Mesenchymal stem cell (in vitro differentiated cells and primary cell): Measurements from ENCODE around the gene RHBDL3. TPM values are rescaled to one million over a fixed set of nuclear protein-coding genes. Genes with fewer than 3 reads are reported as not detected.

Source experiments
- DNase-seq: peaks from one replicate; pipeline ENCODE4 v3.0.0-alpha.2; 2013
- H2AFZ ChIP-seq: one replicate; pipeline ENCODE4 v1.6.1; 2013; ENCODE audit warnings: low read depth, mild to moderate bottlenecking, control low read depth, inconsistent platforms, low read length, moderate library complexity
- H2AK5ac ChIP-seq: 2 replicates; pipeline ENCODE4 v1.6.1; 2013; ENCODE audit warnings: low read length, moderate library complexity, mild to moderate bottlenecking, inconsistent platforms; ENCODE audit not compliant: severe bottlenecking
- H2BK120ac ChIP-seq: one replicate; pipeline ENCODE4 v1.6.1; 2013; ENCODE audit warnings: low read depth, mild to moderate bottlenecking, inconsistent platforms, low read length, moderate library complexity
- H2BK12ac ChIP-seq, 2 experiments: one replicate each; pipeline ENCODE4 v1.6.1; 2013; ENCODE audit warnings: inconsistent platforms in 2 of 2, low read length in 2 of 2, mild to moderate bottlenecking in 2 of 2, moderate library complexity in 2 of 2, control low read depth in 1 of 2
- H2BK15ac ChIP-seq: one replicate; pipeline ENCODE4 v1.6.1; 2013; ENCODE audit warnings: mild to moderate bottlenecking, low read depth, inconsistent platforms; ENCODE audit not compliant: poor library complexity, severe bottlenecking
- H2BK5ac ChIP-seq: 2 replicates; pipeline ENCODE4 v1.6.1; 2013; ENCODE audit warnings: low read depth, mild to moderate bottlenecking, low read length, control low read depth, inconsistent platforms; ENCODE audit not compliant: poor library complexity, severe bottlenecking
- H3K14ac ChIP-seq, 2 experiments: one replicate each; pipeline ENCODE4 v1.6.1; 2013; ENCODE audit warnings: inconsistent platforms in 2 of 2, low read length in 2 of 2, control low read depth in 1 of 2, mild to moderate bottlenecking in 1 of 2, moderate library complexity in 1 of 2
- H3K18ac ChIP-seq, 2 experiments: one replicate each; pipeline ENCODE4 v1.6.1; 2013; ENCODE audit warnings: inconsistent platforms in 2 of 2, low read length in 2 of 2, control low read depth in 1 of 2, low read depth in 1 of 2, mild to moderate bottlenecking in 1 of 2
- H3K23ac ChIP-seq, 2 experiments: one replicate each; pipeline ENCODE4 v1.6.1; 2013; ENCODE audit warnings: inconsistent platforms in 2 of 2, low read length in 2 of 2, mild to moderate bottlenecking in 2 of 2, moderate library complexity in 2 of 2, control low read depth in 1 of 2
- H3K27ac ChIP-seq: 2 replicates; pipeline ENCODE4 v1.5.1; 2013; ENCODE audit warnings: mild to moderate bottlenecking, moderate library complexity, low read length, control low read depth, inconsistent platforms; ENCODE audit not compliant: poor library complexity, severe bottlenecking
- H3K27me3 ChIP-seq, 2 experiments: 2 replicates each; pipeline versions ENCODE4 v1.6.1 to v1.7.0; 2013; ENCODE audit warnings: low read length in 2 of 2, mild to moderate bottlenecking in 2 of 2, moderate library complexity in 2 of 2, control low read depth in 1 of 2, inconsistent platforms in 1 of 2; ENCODE audit not compliant: control insufficient read depth in 1 of 2, insufficient read depth in 1 of 2
- H3K36me3 ChIP-seq, 2 experiments: 2 replicates each; pipeline versions ENCODE4 v1.6.1 to v1.7.0; 2013; ENCODE audit warnings: low read length in 2 of 2, control low read depth in 1 of 2, inconsistent platforms in 1 of 2, low read depth in 1 of 2, mild to moderate bottlenecking in 1 of 2; ENCODE audit not compliant: insufficient read depth in 2 of 2, control insufficient read depth in 1 of 2
- H3K4ac ChIP-seq, 2 experiments: one replicate each; pipeline ENCODE4 v1.6.1; 2013; ENCODE audit warnings: inconsistent platforms in 2 of 2, low read length in 2 of 2, mild to moderate bottlenecking in 2 of 2, moderate library complexity in 2 of 2, control low read depth in 1 of 2, low read depth in 1 of 2
- H3K4me1 ChIP-seq: 2 replicates; pipeline ENCODE4 v1.6.1; 2013; ENCODE audit warnings: low read depth, low read length, control low read depth; ENCODE audit not compliant: control insufficient read depth, insufficient read depth
- H3K4me2 ChIP-seq: 2 replicates; pipeline ENCODE4 v1.6.1; 2013; ENCODE audit warnings: low read length, mild to moderate bottlenecking, inconsistent platforms; ENCODE audit not compliant: poor library complexity, severe bottlenecking
- H3K4me3 ChIP-seq, 2 experiments: 2 replicates each; pipeline versions ENCODE4 v1.5.1 to v1.7.0; 2013; ENCODE audit warnings: low read length in 2 of 2, mild to moderate bottlenecking in 2 of 2, control low read depth in 1 of 2, low read depth in 1 of 2; ENCODE audit not compliant: insufficient read depth in 1 of 2
- H3K79me1 ChIP-seq: replicated peaks from 2 replicates; pipeline ENCODE4 v1.6.1; 2013; ENCODE audit warnings: mild to moderate bottlenecking, control low read depth, low read length, inconsistent platforms; ENCODE audit not compliant: poor library complexity, severe bottlenecking
- H3K9ac ChIP-seq: 2 replicates; pipeline ENCODE4 v1.7.0; 2013; ENCODE audit warnings: mild to moderate bottlenecking, low read length, moderate library complexity
- H3K9me3 ChIP-seq: 2 replicates; pipeline ENCODE4 v1.7.0; 2013; ENCODE audit warnings: mild to moderate bottlenecking, low read length; ENCODE audit not compliant: control insufficient read depth
- H4K8ac ChIP-seq: one replicate; pipeline ENCODE4 v1.6.1; 2013; ENCODE audit warnings: inconsistent platforms, mild to moderate bottlenecking, low read length, moderate library complexity
- H4K91ac ChIP-seq: one replicate; pipeline ENCODE4 v1.6.1; 2013; ENCODE audit warnings: mild to moderate bottlenecking, low read length, inconsistent platforms
- WGBS: methylation state at CpG from one replicate; pipeline ENCODE4 v1.1.7; 2013; ENCODE audit warnings: mixed read lengths; 5-methylcytosine and 5-hydroxymethylcytosine counted together
- small RNA-seq: library from polyadenylated mRNA; stranded (forward); fragments of <200 nt; extraction: miRNeasy Mini kit (QIAGEN cat#:217004); gene quantifications from one replicate; pipeline ENCODE3, GENCODE V24; 2013; ENCODE audit warnings: low read depth

Gene RHBDL3

DNA sequence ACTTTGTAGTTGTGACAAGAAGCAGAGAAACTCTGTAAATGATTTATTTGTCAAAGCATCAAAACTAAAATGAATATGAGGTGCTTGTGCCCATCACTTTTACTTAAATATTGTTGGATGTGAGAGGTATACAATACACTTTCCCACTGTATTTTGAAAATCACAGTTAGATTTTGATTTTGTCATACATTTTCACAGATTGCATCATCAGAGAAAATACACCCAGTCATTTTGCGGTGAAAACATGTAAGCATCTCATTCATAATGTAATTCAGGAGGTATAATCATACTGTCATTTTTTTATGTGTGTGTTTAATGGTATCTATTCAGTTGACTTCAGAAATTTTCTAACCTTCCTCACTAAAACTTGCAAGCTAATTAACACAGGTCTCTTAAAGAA, 95.6 kb downstream of the RHBDL3 start:
- H3K14ac ChIP-seq = no peak overlapping the region
- H3K79me1 ChIP-seq = peaks cover 5% of the 10 kb centered on the region
- no CpG with 5 or more reads among the region's 1 CpG for WGBS
- no peak overlapping the region for H2AK5ac ChIP-seq
- no peak overlapping the region for H4K8ac ChIP-seq
- DNase-seq = no peak
- no peak overlapping the region for H3K4me2 ChIP-seq
- H2BK120ac ChIP-seq = no peak overlapping the region
- H2BK12ac ChIP-seq = no peak overlapping the region
- peaks cover 48 to 93% of the 10 kb centered on the region in 2 experiments for H3K36me3 ChIP-seq
- no peak overlapping the region for H3K18ac ChIP-seq
- no peaks in the 10 kb centered on the region for H3K27me3 ChIP-seq
- no peak overlapping the region for H3K4ac ChIP-seq
- H3K4me1 ChIP-seq = peaks cover 1% of the 10 kb centered on the region
- no peak overlapping the region for H2AFZ ChIP-seq
- no peaks in the 10 kb centered on the region for H3K9me3 ChIP-seq
- H4K91ac ChIP-seq = no peak overlapping the region
- H3K4me3 ChIP-seq = no peak overlapping the region
- H3K23ac ChIP-seq = no peak overlapping the region
- H2BK15ac ChIP-seq = no peak overlapping the region
- no peak overlapping the region for H2BK5ac ChIP-seq
- no peak overlapping the region for H3K27ac ChIP-seq
- H3K9ac ChIP-seq = no peak overlapping the region

DNA sequence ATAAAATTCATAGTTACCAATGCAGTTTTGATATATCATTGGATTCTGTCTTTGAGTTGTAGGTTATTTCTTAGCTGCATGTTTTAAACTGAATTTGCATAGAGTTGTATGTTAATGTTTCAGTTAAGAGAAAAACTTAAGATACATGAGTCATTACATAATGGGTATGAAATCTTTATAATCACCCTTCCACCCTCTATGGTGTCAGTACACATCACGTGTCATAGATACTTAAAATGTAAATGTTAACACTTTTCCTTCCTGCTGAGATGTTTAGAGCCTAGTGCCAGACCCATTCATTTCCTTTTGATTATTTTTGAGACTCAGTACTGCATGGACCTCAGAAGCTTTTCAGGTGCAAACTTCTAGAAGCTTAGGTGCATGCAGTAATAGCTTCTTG, 104.8 kb downstream of the RHBDL3 start:
- no peak overlapping the region for H3K23ac ChIP-seq
- H3K9me3 ChIP-seq = no peaks in the 10 kb centered on the region
- H3K27ac ChIP-seq = no peak overlapping the region
- no peaks in the 10 kb centered on the region for H3K4me1 ChIP-seq
- H3K18ac ChIP-seq = no peak overlapping the region
- no peak overlapping the region for H4K8ac ChIP-seq
- no peak overlapping the region for H2BK15ac ChIP-seq
- H3K4me3 ChIP-seq = no peak overlapping the region
- H3K4ac ChIP-seq = no peak overlapping the region
- no peaks in the 10 kb centered on the region for H3K27me3 ChIP-seq
- no peak overlapping the region for H3K14ac ChIP-seq
- H3K9ac ChIP-seq = no peak overlapping the region
- H3K79me1 ChIP-seq = peaks cover 9% of the 10 kb centered on the region
- no peak overlapping the region for H2AK5ac ChIP-seq
- no peak overlapping the region for H2BK12ac ChIP-seq
- no peak overlapping the region for H4K91ac ChIP-seq
- H2BK120ac ChIP-seq = no peak overlapping the region
- DNase-seq = no peak
- 100% methylated on average over 1 of the region's 1 CpG for whole genome bisulfite sequencing
- H2BK5ac ChIP-seq = no peak overlapping the region
- H2AFZ ChIP-seq = no peak overlapping the region
- H3K4me2 ChIP-seq = no peak overlapping the region
- H3K36me3 ChIP-seq = peaks cover 20 to 99% of the 10 kb centered on the region in 2 experiments

Small RNA genes lying within 50 kb of the gene (small RNA-seq; reads per million reads assigned to genes)
- not detected for gene UBL5P2
